NCI-H1417 (cell line): ENCODE data around the gene OR10A6.

Experiments used
- DNase-seq, 3 experiments: peaks; one replicate each; lab custom pipeline; 2025; lab: John Stamatoyannopoulos, UW

OR10A6 gene

DNA sequence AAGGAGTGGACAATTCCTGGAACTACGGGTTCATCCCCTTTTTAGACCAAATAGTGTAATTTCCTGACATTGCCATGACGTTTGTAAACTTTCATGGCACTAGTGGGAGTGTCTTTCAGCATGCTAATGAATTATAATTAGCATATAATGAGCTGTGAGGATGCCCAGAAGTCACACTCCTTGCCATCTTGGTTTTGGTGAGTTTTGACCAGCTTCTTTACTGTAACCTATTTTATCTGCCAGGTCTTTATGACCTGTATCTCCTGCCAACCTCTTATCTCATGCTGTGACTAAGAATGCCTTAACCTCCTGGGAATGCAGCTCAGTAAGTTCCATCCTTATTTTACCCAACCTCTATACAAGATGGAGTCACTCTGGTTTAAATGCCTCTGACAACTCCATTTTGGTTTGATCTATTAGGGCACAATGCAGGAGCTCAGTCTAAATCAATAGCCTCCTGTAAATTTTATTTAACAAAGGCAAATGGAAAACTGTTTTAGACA lies 20.7 kb downstream of the OR10A6 start:
- no peak for DNase-seq

DNA sequence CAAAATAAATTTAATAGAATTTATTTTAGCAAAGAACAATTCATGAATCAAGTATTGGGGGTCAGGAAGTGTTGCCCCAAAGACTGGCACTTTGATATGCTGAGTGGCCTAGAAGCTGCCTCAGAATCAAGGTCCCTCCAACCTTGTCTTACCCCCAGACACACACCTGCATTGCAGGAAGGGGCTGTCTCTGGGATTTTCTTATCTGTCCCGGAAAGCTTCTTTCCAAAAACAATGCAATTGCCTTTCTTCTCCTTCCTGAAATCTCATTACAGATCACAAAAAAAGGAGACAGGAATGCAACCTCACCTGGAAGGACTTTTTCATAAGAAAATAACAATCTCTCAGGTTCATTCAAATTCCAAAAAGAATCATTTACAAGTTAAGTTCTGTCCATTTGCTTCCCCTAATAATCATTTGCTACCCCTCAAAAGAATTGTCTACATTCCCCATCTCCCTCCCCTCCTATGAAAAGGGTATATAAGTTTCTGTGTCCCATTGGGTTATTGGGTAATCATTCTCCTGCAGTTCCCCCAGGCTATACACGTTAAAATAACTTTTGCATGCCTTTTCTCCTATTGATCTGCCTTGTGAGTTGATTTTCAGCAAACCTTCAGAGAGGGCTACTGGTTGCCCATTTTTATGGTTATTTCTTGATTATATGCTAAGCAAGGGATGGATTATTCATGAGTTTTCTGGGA lies 21.3 kb downstream of the OR10A6 start:
- no peak for DNase-seq

DNA sequence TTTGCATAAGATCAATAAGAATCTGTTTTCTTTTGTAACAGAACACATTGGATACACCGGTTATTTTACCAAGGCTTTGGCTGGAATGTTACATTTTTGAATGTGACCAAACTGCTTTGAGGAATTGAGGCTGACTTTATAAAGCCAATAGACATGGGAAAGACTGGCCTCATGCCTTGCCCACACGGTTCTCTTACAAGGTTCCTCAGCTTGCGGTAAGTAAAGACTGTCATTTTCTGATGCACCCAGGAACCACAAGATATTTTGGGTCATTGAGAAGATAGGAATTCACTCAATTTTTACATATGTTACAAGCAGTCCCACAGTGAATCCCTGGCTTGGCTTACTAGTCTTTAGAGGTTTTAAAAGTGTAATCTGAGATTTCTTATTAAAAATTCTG lies 23.9 kb downstream of the OR10A6 start:
- DNase-seq = no peak

DNA sequence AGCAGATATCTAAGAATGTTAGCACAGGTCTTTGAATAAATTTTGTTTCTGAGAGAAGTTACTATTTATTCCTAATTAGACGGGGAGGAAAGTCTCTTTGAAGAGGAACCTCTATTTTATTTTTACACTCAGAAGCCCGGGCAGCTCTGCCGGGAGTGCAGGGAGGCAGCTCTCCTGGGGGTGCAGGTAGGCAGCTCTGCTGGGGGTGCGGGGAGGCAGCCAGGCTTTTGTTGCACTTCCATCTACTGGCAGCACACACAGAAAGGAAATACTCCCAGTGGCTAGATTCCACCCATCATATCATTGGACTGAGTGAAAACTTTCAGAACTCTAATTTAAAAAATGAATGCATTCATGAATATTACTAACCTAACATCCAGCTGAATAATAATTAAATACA lies 24.6 kb downstream of the OR10A6 start:
- no peak for DNase-seq

DNA sequence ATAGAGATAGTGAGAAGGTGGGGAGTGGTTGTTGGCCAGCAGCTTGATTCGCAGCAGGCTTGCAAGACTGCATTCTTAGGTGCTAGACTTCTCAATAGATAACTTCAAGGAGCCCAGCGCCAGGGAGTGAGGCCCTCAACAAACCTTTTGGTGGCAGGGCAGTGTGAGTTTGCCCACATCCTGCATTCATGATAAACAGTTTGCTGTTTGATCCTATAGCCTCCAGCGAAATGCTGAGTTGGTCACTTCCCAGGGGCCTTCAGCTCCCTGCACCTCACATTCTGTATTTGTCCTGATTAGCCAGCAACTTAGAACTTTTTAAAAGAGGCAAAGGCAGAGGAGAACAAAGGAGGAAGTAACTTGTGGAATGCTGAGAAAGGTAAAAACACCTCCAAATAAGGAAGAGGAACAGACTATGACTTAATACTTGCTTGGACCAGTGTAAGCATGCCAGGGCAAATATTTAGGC lies 25.1 kb downstream of the OR10A6 start:
- DNase-seq = no peak

DNA sequence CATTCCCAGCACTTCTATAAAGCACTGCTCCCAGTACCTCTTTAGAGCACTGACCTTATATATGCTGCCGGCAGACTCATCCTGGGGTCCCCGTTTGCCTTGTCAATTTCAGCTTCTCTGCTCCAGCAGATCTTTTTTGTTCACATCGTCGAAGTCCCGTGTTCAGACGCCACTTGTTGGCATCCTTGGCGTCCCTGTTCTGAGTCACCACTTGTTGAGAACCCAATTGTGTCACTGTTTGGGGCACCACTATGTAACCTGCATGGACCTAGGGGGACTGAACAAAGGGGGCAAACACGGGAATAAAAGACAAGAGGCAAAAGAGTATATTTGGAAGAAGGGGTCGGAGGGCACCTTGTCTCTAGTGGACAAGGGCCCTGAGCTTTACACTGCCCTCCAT lies 25.5 kb downstream of the OR10A6 start:
- no peak for DNase-seq

DNA sequence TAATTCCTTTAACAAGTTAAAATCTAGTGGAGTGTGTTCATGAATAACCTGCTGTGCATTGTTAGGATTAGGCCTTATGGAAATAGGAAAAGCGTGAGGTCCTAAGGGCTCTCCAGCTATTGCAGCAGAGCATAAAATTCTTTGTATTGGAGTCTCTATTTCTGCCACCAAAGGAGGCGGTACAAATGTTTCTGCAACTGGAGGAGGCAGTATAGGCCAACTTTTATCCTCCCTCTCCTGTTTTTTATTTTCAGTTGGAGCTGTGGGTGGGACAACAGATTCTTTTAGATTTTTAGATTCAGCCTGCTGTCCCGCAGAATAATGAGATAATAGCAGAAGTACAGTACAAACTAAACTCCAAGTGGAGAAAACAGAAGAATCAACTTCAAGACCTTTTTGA lies 26.2 kb downstream of the OR10A6 start:
- peak in 1 of 3 experiments; percentile 8 for DNase-seq

DNA sequence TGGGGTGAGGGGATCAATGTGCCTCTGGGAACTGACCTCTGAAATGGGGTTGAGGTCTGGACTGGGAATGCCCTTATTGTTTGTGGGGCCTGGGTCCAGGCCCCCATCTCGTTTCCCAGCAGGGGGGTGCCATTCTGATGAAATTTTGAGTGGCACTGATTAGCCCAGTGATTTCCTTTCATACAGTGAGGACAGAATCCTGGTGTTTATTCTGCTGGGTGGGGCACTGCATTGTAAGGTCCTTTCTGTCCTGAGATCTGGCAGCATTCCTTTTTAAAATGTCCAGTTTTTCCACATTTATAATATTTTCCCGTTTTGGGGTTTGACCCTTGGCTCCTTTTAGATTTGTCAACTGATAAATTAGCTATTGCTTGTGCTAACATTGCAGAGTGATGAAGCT lies 27.1 kb downstream of the OR10A6 start:
- DNase-seq = no peak

DNA sequence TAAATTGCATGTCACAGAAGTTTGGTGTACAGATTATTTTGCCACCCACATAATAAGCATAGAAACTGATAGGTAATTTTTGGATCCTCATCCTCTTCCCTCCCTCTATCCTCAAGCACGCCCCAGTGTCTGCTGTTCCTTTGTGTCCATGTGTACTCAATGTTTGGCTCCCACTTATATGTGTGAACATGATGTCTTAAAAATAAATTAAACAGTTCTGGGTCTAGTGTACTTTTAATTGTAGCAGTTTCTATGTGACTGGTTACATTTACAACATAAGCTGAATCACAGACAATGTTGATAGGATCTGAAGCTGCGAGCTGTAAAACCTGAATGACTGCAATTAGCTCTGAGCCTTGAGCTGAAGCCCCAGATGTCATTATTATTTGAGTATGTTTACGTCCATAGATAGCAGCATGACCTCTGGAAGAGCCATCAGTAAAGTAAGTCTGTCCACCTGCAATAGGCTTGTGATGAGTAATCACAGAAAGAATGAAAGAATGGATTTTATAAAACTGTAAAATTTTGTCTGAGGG lies 29.7 kb downstream of the OR10A6 start:
- DNase-seq = peak in 1 of 3 experiments; percentile 19

DNA sequence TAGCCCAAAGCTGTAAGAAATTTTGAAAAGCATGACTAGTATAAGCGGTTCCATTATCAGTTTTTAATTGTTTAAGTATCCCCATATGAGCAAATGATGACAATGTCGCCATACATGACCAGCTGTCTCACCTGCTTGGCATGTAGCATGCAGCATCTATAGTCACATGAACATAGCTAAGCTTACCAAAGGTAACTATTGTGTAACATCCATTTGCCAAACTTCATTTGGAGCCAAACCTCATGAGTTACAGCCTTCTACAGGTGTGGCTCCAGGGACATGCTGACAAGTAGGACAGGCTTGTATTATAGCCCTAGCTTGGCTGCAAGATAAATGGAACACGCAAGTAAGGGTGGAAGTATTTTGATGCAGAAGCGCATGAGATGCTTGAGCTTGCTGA lies 30.4 kb downstream of the OR10A6 start:
- DNase-seq = no peak

DNA sequence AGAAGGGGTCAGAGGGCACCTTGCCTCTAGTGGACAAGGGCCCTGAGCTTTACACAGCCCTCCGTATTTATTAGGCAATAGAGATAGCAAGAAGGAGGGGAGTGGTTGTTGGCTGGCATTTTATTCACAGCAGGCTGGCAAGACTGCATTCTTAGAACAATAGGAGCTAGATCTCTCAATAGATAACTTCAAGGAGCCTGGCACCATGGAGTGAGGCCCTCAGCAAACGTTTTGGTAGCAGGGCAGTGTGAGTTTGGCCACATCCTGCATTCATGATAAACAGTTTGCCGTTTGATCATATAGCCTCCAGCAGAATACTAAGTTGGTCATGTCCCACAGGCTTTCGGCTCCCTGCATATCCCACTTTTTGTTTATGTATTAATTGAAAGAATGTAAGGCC lies 31.6 kb downstream of the OR10A6 start:
- DNase-seq = no peak

DNA sequence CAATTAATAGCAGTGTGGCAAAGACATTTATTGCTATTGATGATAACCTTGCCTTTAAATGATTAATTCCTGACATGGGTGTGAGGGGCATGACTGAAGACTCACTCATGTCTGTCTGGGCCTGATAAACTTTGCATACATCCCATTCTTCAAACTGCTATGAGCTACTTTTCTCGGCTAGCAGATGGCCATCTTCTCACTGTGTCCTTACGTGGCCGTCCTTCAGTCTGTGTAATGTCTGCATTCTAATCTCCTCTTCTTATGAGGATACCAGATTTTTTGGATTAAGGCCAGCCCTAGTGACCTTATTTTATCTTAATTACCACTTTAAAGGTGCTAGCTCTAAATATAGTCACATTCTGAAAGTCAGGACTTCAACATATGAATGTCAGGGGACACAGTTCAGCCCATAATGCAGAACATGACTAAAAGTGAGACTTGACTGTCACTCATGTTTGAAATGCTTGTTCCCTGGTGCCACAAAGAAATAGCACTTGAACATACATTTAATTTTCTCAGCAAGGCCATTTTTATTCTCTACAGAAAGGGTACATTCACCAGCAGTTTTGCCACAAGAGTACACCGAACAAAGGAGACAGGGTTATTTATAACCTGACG lies 32.3 kb downstream of the OR10A6 start:
- no peak for DNase-seq

DNA sequence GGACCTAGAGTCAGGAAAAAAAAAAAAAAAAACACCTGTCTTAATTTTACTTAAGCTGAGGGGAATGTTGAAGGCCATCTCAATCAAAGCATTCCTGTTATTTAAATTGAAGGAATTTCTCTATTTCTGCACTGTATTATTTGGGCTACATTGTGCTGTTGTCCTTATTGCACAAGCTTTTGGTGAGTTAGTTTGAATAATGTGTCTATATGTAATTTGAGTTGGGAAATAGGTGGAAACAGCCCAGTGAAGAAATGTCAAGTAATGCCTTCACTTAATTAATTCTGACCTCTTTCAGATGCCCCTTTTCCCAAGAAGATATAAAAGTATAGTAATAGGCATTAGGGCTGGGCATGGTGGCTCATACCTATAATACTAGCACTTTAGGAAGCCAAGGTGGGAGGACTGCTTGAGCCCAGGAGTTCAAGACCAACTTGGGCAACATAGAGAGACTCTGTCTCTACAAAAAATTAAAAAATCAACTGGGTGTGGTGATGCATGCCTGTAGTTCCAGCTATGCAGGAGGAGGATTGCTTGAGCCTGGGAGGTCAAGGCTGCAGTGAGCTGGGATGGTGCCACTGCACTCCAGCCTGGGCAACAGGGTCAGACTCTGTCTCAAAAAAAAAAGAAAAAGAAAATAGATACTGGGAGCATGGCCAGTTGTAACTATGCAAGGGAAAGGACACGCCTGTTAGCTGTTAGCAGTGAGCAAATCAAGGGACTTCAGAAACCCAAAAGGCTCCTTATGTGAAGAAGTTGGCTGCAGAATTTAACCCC lies 34.9 kb downstream of the OR10A6 start:
- DNase-seq = no peak

DNA sequence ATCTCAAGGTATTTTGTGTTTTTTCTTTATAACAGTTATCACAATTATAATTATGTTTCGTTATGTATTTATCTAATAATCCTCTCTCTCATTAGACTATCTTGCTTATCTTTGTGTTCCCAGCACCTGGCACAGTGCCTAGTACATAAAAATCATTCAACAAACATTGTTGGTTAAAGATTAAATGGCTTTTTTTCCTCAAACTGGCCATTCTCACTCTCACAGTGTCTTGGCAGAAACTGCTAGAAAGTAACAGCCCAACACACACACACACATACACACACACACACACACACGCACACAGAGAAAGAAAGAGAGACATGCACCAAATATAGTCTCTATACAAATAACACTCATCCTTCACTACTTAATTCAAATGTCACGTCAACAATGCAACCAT lies 36.8 kb downstream of the OR10A6 start:
- no peak for DNase-seq

DNA sequence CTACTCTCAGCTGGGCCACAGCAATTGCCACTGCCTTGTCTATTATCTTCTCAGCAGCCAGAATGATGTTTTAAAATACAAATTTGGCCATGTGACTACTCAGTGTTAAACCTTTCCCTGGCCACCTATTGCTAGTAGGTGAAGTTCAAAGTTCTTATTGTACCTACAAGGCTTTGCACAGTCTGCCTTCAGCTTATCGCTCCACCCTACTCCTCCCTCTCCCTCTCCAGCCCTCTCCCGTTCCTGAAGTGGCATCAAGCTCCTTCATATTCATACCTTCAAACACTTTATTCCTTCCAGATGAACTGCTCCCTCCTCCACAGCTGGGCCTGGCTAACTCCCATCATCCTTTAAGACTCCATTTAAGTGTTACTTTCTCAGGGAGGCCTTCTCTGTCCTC lies 37.3 kb downstream of the OR10A6 start:
- no peak for DNase-seq

DNA sequence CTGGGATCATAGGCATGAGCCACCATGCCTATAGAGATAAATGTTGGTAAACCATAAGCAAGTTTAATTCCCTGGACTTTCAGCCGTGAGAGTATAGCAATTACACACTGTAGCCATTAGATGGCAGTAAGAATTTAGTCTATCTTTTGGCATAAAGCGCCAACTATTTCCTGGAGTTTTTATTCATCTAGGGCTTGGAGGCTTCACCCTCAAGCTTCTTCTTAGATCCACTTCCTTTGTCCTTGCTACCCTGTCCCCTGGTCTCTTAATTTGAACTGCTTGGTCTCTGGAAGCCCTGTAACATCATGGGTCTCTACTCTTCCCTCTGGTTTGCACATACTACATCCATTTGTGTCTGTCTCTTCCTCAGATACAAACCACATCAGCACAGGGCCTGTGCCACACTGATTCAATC lies 38.2 kb downstream of the OR10A6 start:
- DNase-seq = peak; percentile 24 to 63 (median 49)

DNA sequence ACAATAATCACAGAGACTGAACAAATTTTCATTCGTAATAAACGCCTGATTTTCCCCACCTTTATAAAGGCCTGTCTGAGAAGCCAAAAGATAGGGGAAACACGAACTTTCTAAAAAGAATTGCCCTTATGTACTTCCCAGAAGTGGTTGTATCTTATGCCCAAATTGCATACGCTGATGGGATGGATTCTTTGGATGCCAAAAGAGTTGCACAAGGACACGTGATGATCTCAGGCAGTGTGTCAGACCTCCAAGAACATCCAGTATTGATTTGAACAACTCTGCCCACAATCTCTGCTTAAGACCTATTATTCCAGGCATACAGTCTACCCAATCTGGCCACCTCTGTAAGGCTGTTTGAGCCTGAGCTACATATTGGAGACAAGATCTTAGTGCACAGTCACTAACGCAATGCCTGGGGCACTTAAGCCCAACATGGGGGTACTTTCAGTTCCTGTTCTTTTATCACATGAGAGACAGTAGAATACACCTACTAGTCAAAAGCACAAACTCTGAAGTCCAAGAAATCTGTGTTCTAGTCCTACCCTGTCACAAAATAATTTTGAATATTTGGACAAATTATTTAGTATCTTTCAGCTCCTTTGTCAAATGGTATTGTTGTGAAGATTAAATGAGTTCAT lies 38.9 kb downstream of the OR10A6 start:
- no peak for DNase-seq

DNA sequence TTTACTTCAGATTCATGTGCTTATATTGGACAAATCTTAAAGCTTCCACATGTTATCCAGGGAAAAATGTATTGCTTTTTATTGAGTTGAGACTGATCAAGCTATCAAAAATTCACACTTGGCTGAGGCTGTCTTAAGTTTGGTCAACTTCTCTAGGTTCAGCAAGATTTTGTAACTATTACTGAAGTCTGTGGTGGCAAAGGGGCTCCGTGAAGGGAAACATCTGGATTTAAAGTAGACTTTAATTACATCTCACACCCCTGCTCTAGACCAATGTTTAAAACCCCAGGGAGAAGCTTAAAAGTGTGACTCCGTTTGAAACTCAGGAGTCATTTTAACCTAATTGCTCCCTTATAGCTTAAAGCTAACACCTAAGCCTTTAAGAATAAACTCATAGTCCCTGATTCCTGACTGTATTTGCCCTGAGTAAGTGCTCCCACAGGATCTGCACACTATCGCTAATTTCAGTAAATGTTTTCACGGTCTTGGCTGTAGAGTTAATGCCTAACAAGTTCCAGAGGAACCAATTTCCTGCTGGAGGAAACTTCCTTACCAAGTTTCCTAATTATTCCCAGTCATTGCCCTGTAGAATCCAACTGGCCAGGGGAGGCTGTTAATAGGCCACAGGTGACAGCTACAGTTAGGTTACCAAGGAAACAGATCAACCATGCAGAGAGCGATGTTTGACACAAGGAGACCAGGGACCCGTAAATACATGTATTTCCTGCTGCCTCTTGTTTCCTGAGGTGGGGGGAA lies 40.5 kb downstream of the OR10A6 start:
- peak in 1 of 3 experiments; percentile 9 for DNase-seq

DNA sequence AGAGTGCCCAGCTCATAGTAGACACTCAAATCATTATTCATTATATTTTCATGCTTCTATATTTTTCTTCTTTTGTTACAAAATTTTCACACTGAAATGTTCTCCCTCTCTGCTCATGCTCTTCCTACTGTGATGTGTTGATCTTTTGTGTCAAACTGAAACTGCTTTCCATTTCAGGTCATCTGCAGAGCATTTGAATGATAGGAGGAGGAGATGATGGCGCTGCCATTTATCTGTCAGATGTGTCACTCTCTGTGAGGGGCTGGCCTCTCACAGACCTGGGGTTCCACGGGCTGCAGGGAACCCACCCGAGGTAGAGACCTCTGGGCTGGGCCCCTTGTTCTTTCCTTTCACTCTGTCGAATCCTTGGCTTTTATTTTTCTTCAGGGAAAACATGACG lies 41.1 kb downstream of the OR10A6 start:
- no peak for DNase-seq

DNA sequence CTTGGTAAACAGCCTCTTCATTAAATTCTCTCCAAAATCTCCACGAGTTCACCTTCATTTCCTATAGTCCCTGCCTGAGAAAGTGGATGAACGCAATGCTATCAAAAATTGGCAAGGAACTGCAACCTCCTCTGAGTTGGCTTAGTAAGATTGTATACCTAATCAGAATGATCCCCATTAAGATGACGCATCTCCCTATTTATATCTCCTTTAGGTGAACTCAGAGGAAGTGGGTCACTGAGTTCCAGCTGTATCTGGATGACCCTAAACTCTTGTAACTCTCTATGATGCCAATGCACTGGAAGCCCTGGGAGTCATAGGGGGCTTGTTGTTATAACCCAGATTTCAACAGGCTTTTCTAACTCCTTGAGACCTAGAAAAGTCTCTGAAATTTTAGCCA lies 48.2 kb downstream of the OR10A6 start:
- DNase-seq = no peak
